H1 (cell line): ENCODE measurements around the gene IFITM2. TPM values are rescaled to one million over a fixed set of nuclear protein-coding genes. Genes with fewer than 3 reads are reported as not detected.

Experiments
- ZNF274 ChIP-seq: IDR thresholded peaks from 2 replicates; pipeline ENCODE4 v1.7.0; 2012; ENCODE audit warnings: low read length, borderline replicate concordance; ENCODE audit errors: extremely low read depth
- polyA plus RNA-seq, 7 experiments: library from polyadenylated mRNA; depleted of rRNA in 3 of 7; stranded (reverse) in 5 of 7; unstranded in 2 of 7; fragments of >200 nt in 5 of 7; fragments of 200-250 nt in 2 of 7; gene quantifications; 1 replicate in 5 of 7; 2 replicates in 1 of 7; 4 replicates in 1 of 7; pipeline versions ENCODE4 v1.2.1 to v1.2.3, GENCODE V29; 2011 to 2013; ENCODE audit warnings: missing spikeins in 2 of 7, mixed read lengths in 2 of 7
- total RNA-seq: library from RNA; stranded (reverse); fragmentation: NEBNext Ultra II Directional; extraction: Animal tissue kit (Norgen Biotek cat#: 25700); gene quantifications from 2 replicates; pipeline ENCODE4 v1.2.1, GENCODE V29; 2021

Gene IFITM2
- total and polyA plus RNA-seq, 2 of the 8 experiments (the other 6 are each of a cell fraction or from before 2014, with no cell fraction given): 399 to 764 TPM

- no peak for TF ChIP-seq ZNF274
Measured at GRCh38 chr11:330307-330693, 22.7 kb downstream of the IFITM2 start (continued).
